Prostate gland (tissue), 2 donors: ENCODE data around the gene UCN. TPM values are rescaled to one million over a fixed set of nuclear protein-coding genes. Genes with fewer than 3 reads are reported as not detected.

Source experiments
- DNase-seq: peaks from one replicate; pipeline ENCODE4 v3.0.0-alpha.2; 2019; ENCODE audit warnings: low spot score
- H3K27ac ChIP-seq, 2 donors: fragments of 200-600 bp; sonication (generic); 2 replicates each; pipeline ENCODE4 v1.5.1; 2017 to 2019
- H3K27me3 ChIP-seq: fragments of 200-600 bp; sonication (generic); replicated peaks from 2 replicates; pipeline ENCODE4 v1.5.1; 2019; ENCODE audit not compliant: insufficient read depth
- H3K36me3 ChIP-seq, 2 donors: fragments of 200-600 bp; sonication (generic); 1 replicate in 1 of 2; 2 replicates in 1 of 2; pipeline versions ENCODE4 v1.5.1 to v1.8.1; 2017 to 2019
- H3K4me1 ChIP-seq: fragments of 200-600 bp; sonication (generic); replicated peaks from 2 replicates; pipeline ENCODE4 v1.5.1; 2019
- H3K4me3 ChIP-seq, 2 donors: fragments of 200-600 bp; sonication (generic); 2 replicates each; pipeline ENCODE4 v1.5.1; 2017 to 2019
- H3K9me3 ChIP-seq: fragments of 200-600 bp; sonication (generic); 2 replicates; pipeline ENCODE4 v1.5.1; 2017
- CTCF ChIP-seq, 4 experiments: fragments of 200-600 bp in 2 of 4; fragments of 450-650 bp in 2 of 4; sonication (generic) in 2 of 4; IDR thresholded peaks; 1 replicate in 3 of 4; 2 replicates in 1 of 4; pipeline ENCODE4 v1.5.1; 2016 to 2019; ENCODE audit warnings: antibody characterized with exemption in 4 of 4, mild to moderate bottlenecking in 2 of 4, moderate library complexity in 2 of 4
- POLR2A ChIP-seq: fragments of 450-650 bp; IDR thresholded peaks from one replicate; pipeline ENCODE4 v1.6.1; 2016; ENCODE audit warnings: antibody characterized with exemption, mild to moderate bottlenecking
- POLR2AphosphoS5 ChIP-seq: sonication (generic); formaldehyde crosslinking; IDR thresholded peaks from one replicate; pipeline ENCODE4 v1.6.1; 2017; ENCODE audit warnings: antibody characterized with exemption
- WGBS: methylation state at CpG from one replicate; pipeline ENCODE4 v1.1.5; 2018; 5-methylcytosine and 5-hydroxymethylcytosine counted together
- intact Hi-C: fragments of 100-400 bp; cut with DNase I; formaldehyde crosslinking; loops from one replicate; pipeline ENCODE4 v1.14.2; 2022
- total RNA-seq, 2 donors: library from RNA; depleted of rRNA; stranded (reverse); fragments of >200 nt; gene quantifications; one replicate each; pipeline ENCODE4 v1.1.0, GENCODE V29; 2016

Gene UCN, protein sequence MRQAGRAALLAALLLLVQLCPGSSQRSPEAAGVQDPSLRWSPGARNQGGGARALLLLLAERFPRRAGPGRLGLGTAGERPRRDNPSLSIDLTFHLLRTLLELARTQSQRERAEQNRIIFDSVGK
- total RNA-seq, result 10 to 100 TPM in 1 of 2 donors, 1 to 10 TPM in 1; 4.2 to 11.2 TPM

DNA sequence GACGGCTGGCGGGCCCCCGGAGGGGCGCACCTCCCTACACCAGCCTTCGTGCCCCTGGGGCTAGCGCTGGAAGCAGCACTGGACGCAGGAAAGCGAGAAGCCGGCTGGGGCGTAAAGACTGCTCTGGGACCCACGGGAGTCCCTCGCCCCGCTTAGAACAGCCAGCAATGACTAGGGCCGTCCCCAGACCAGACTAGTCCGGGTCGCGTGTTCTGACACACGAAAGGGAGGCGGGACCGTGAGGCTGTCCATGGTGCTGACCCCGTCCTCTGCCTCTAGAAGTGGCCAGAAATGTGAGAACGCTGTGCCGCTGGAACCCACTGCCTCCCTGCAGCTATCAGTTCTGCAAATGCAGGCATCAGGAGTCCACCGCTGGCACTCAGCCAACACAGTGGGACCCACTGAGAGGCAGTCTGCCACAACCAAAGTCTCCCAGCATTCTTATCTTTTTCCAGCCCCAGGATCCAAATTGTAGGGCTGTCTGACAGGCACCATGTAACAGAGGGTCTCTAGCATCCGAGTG, at the start of gene UCN:
Gene UCN, minus strand, starts transcription at position 87 of the 523 bp plus-strand sequence. CDS start 550 bp downstream, outside the sequence.
- DNase-seq, result no peak
- H3K9me3 ChIP-seq, result no peaks in the 10 kb centered on the region
- no peak within 1 kb of the TSS for H3K27ac ChIP-seq
- peaks cover 3% of the 10 kb centered on the region for H3K27me3 ChIP-seq
- 16% methylated on average over 23 of the region's 25 CpGs for WGBS
- TF ChIP-seq POLR2A, result no peak
- no peak for TF ChIP-seq CTCF (IDR thresholded peaks at IDR 0.05)
- H3K4me1 ChIP-seq, result peaks cover 10% of the 10 kb centered on the region
- no peak within 1 kb of the TSS for H3K4me3 ChIP-seq
- intact Hi-C loops, result no loop called here
- peaks cover 0 to 6% of the 10 kb centered on the region in 2 donors for H3K36me3 ChIP-seq

- intact Hi-C loops, result loop anchor here (5.0 kb wide), 1 partner anchor 34 kb away; the partner anchor contains the start of gene MPV17
- peak; percentile 94 for DNase-seq
- peaks cover 4% of the 10 kb centered on the region for H3K4me1 ChIP-seq
- peak within 1 kb of the TSS; percentile 79 to 83 for H3K27ac ChIP-seq
- H3K36me3 ChIP-seq, result no peaks in the 10 kb centered on the region
- H3K9me3 ChIP-seq, result no peaks in the 10 kb centered on the region
- under 1% methylated on average over 58 of the region's 67 CpGs for WGBS
- no peaks in the 10 kb centered on the region for H3K27me3 ChIP-seq
- TF ChIP-seq POLR2A, result peak; percentile 42
- peak; percentile 94 for TF ChIP-seq POLR2AphosphoS5
- no peak for TF ChIP-seq CTCF (IDR thresholded peaks at IDR 0.05)
- H3K4me3 ChIP-seq, result peak within 1 kb of the TSS; percentile 70 to 87
Observed at GRCh38 chr2:27356382-27357181, 48.3 kb upstream of the UCN start, which contains the start of gene GTF3C2. Gene GTF3C2 (minus strand): TSS chr2:27356764. CDS start chr2:27343554, 13,210 bp downstream.

GRCh38 chr2:27356056-27356381, 47.8 kb upstream of the UCN start:
- no peak for DNase-seq
- Histone ChIP-seq H3K36me3 (no peaks in the 10 kb centered on the region), H3K27me3 (no peaks in the 10 kb centered on the region), H3K27ac (peak overlapping the region; percentile 79 to 83), H3K9me3 (no peaks in the 10 kb centered on the region), H3K4me1 (peaks cover 4% of the 10 kb centered on the region), H3K4me3 (peak overlapping the region; percentile 70 to 87)
- intact Hi-C loops, result loop anchor here (5.0 kb wide), 1 partner anchor 34 kb away; the partner anchor contains the start of gene MPV17
- TF ChIP-seq POLR2AphosphoS5 (no peak), POLR2A (no peak), CTCF (IDR thresholded peaks at IDR 0.05) (no peak)
- under 1% methylated on average over 12 of the region's 12 CpGs for WGBS

DNA sequence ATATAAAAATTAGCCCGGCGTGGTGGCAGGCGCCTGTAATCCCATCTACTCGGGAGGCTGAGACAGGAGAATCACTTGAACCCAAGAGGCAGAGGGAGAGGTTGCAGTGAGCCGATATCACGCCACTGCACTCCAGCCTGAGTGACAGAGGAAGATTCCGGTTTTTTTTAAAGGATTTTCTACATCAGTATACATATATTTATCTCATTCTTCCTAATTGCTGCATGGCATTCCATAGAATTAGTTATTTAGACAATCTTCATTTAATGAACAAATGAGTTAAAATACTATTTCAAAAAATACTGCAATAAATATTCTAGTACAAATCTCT, 46.3 kb upstream of the UCN start:
- TF ChIP-seq CTCF (IDR thresholded peaks at IDR 0.05), result no peak
- TF ChIP-seq POLR2AphosphoS5, result no peak
- TF ChIP-seq POLR2A, result no peak
- DNase-seq, result no peak
- Histone ChIP-seq H3K36me3 (no peaks in the 10 kb centered on the region), H3K27ac (no peak overlapping the region), H3K4me1 (peaks cover 4% of the 10 kb centered on the region), H3K27me3 (no peaks in the 10 kb centered on the region), H3K9me3 (no peaks in the 10 kb centered on the region), H3K4me3 (no peak overlapping the region)
- 96% methylated on average over 7 of the region's 7 CpGs for WGBS
- intact Hi-C loops, result no loop called here
